ENCODE results near the gene NBEAL1. TPM values are rescaled to one million over a fixed set of nuclear protein-coding genes. Genes with fewer than 3 reads are reported as not detected.
"Not testable (repeated sequence)": the region's sequence is repeated elsewhere in the genome, so short reads cannot be mapped to it uniquely, and the experiment has no call there.

The NBEAL1 gene
- total and polyA plus RNA-seq, 12 donors: 2.5 to 24.5 (median 17.9) TPM

GRCh38 chr2:203185864-203186263 lies 171.2 kb downstream of the NBEAL1 start:
- H3K36me3 ChIP-seq: peaks cover 0 to 97% (median 48%) of the 10 kb centered on the region in 9 donors
- intact Hi-C loops (cut with DNase I): no loop called here
- no peak overlapping the region for H3K27ac ChIP-seq
- TF ChIP-seq CTCF (IDR thresholded peaks at IDR 0.05): no peak
- no peak for DNase-seq
- peaks cover 0 to 5% (median 0%) of the 10 kb centered on the region in 11 donors for H3K9me3 ChIP-seq
- no peaks in the 10 kb centered on the region for H3K27me3 ChIP-seq
- H3K4me3 ChIP-seq: no peak overlapping the region
- H3K4me1 ChIP-seq: no peaks in the 10 kb centered on the region
- ATAC-seq: no peak
- WGBS, 2 donors: 70 to 83% methylated on average over 1 of the region's 1 CpG

- ATAC-seq; H3K9me3 ChIP-seq; H3K4me3 ChIP-seq; DNase-seq; H3K4me1 ChIP-seq; H3K27me3 ChIP-seq; intact Hi-C loops (cut with DNase I); H3K27ac ChIP-seq: not testable (repeated sequence)
- peaks cover 0 to 97% (median 34%) of the 10 kb centered on the region in 9 donors for H3K36me3 ChIP-seq
- 97 to 98% methylated on average over 14 to 16 of the region's 17 CpGs for WGBS, 2 donors
Observed at GRCh38 chr2:203190547-203190946, 175.9 kb downstream of the NBEAL1 start.

GRCh38 chr2:203191026-203191425 lies 176.4 kb downstream of the NBEAL1 start:
- H3K27ac ChIP-seq; intact Hi-C loops (cut with DNase I); H3K4me1 ChIP-seq; H3K4me3 ChIP-seq; H3K9me3 ChIP-seq; H3K27me3 ChIP-seq; DNase-seq; ATAC-seq: not testable (repeated sequence)
- peaks cover 0 to 97% (median 29%) of the 10 kb centered on the region in 9 donors for H3K36me3 ChIP-seq
- 96 to 98% methylated on average over 6 of the region's 6 CpGs for WGBS, 2 donors

GRCh38 chr2:203191961-203192360 lies 177.3 kb downstream of the NBEAL1 start:
- H3K27me3 ChIP-seq: no peaks in the 10 kb centered on the region
- no peak for TF ChIP-seq CTCF (IDR thresholded peaks at IDR 0.05)
- no peak overlapping the region for H3K27ac ChIP-seq
- H3K4me1 ChIP-seq: peaks cover 0 to 4% (median 0%) of the 10 kb centered on the region in 9 donors
- no peak for DNase-seq
- H3K4me3 ChIP-seq: no peak overlapping the region
- H3K36me3 ChIP-seq: peaks cover 0 to 97% (median 24%) of the 10 kb centered on the region in 9 donors
- WGBS, 2 donors: 95 to 98% methylated on average over 3 of the region's 3 CpGs
- intact Hi-C loops (cut with DNase I): no loop called here
- no peak for ATAC-seq
- no peaks in the 10 kb centered on the region for H3K9me3 ChIP-seq

GRCh38 chr2:203195331-203196036 lies 180.8 kb downstream of the NBEAL1 start:
- no peaks in the 10 kb centered on the region for H3K27me3 ChIP-seq
- ATAC-seq (no peak), DNase-seq (no peak)
- no peak overlapping the region for H3K4me3 ChIP-seq
- no peak for TF ChIP-seq CTCF (IDR thresholded peaks at IDR 0.05)
- no peak overlapping the region for H3K27ac ChIP-seq
- H3K9me3 ChIP-seq: no peaks in the 10 kb centered on the region
- 92 to 95% methylated on average over 5 of the region's 5 CpGs for WGBS, 2 donors
- H3K4me1 ChIP-seq: peaks cover 0 to 4% (median 0%) of the 10 kb centered on the region in 9 donors
- intact Hi-C loops (cut with DNase I): no loop called here
- peaks cover 0 to 100% (median 21%) of the 10 kb centered on the region in 9 donors for H3K36me3 ChIP-seq

Measured in heart right ventricle (tissue), 16 donors.